ENCODE measurements around the gene ASPG.

ASPG gene

DNA sequence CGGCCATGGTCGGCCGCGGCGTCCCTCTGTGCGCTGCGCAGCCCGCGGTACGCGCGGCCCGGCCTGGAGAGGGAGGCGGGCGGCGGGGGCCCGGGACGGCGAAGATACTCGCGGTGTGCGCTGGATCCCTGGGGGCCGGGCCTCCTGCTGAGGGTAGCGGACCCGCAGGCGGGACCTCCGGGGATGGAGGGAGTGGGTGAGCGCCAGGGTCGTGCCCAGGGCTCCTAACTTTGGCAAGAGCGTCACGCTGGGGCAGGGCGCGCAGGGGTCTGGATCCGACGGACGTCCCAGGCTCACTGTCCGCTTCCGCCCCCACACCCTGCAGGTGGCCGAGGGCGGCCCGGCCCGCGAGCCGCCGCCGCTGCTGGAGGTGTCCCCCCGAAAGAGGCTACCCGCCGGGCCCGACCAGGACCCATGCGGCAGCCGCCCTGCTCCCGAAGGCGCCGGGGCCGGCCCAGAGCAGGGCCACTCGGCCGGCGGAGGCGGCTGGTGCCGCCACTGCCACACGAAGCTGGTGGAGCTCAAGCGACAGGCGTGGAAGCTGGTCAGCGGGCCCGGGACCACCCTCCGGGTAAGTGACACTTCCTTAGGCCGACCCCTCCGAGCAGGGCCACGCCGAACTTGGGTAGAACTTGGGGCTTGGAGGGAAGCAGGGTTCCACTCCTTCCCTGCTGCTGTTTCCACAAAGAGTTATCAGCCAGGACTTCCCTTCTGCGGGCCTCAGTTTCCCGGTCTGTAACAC lies 53.4 kb downstream of the ASPG start:
- DNase-seq: no peak

DNA sequence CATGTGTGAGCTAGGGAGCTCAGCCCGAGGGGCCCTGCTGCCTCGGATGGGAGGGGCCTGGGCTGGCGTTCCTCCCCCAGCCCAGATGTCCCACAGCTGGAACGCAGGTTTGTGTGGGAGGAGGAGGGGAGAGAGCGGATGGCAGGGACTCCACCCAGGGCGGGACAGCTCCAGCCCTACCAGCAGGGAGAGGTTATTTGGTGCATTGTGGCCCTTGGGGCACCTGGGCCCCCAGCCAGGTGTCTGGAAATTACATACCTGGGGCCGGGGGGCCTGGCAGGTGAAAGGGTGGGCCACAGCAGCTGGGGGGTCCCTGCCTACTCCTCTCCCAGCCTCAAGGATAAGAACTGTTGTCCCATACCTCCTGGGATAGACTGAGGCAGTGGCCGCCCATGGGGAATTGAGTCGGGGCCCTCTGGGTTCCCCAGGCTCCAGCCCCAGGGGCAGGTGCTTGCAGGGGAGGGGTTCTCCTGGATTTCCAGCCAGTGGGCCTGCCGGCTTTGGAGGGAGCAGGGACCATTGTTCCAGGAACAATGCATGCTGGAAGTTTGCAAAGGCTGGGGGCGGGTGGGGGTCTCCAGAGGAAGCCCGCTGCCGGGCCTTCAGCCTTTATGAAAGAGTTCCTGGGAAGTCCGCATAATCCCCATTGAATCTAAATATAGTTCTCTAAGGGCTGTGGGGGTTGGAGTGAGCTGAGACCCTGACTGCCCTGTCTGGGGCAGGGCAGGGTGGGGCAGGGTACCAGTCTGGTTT lies 54.1 kb downstream of the ASPG start:
- DNase-seq: no peak

DNA sequence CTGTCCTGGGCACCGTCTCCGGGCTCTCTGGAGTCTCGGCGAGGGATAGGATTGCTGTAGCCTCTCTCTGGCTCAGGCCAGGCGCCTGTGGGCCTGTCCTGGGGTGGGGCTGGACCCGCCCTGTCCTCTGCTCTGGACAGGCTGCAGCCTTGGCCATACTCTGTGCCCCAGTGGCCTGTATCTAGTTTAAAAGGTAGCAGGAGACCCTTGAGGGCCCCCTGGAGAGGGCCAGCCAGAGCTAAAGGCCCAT lies 54.6 kb downstream of the ASPG start:
- no peak for DNase-seq

DNA sequence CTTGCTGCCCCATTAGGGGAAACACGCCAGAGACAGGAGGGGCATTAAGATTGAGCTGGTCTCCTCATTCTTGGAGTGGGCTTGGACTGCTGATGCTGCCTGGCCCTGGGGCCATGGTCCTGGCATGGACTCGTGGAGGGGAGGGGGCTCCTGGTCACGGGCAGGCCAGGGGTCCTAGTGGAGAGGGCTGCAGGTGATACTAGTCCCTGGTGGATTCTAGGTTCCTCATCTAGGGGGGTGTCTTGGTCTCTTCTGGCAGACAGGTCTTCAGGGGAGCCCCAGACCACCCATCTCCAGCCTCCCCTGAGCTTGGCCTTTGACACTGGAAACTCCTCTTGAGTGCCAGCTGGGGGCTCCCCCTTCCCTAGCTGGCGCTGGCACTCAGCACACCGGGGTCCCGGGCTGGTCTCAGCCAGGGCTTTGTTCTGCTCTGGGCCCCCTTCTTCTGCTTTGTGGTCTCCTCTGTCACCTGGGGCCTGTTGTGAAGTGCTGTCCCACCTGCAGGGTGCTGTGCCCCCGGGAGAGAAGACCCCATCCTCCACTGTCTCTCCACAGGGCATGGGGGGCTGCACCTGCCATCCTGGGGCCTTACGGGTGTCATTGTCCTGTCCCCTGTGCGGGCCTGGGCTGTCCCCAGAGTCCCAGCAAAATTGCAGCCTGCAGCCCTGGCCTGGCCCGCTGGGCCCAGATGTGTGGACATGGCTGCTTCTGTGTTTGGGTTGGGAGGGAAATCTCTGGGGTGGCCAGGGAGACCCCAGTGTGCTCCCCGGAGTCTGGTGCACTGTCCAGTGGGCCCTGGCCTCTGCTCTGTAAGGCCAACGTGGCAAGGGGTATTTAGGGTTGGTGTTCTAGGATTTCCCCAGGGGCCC lies 55.2 kb downstream of the ASPG start:
- DNase-seq: no peak

DNA sequence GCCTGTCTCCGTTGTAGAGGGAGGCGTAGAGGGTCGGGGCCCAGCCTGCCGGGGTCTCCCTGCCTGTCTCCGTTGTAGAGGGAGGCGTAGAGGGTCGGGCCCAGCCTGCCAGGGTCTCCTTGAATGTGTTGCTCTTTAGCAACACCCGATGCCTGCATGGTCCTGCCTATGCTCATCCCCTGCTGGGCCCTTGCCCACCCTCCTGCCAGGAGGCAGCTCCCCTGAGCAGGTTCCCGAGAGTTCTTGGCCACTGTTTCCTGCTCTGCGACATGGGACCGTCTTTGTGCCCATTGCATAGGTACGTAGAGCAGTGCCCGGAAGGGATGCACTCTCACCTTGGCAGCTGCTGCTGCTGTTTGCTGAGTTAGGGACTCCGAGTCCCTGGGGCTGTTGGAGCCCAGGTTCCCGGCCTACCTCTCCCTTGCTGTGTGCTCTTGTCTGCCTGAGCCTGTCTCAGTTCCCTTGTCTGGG lies 56.2 kb downstream of the ASPG start:
- no peak for DNase-seq

DNA sequence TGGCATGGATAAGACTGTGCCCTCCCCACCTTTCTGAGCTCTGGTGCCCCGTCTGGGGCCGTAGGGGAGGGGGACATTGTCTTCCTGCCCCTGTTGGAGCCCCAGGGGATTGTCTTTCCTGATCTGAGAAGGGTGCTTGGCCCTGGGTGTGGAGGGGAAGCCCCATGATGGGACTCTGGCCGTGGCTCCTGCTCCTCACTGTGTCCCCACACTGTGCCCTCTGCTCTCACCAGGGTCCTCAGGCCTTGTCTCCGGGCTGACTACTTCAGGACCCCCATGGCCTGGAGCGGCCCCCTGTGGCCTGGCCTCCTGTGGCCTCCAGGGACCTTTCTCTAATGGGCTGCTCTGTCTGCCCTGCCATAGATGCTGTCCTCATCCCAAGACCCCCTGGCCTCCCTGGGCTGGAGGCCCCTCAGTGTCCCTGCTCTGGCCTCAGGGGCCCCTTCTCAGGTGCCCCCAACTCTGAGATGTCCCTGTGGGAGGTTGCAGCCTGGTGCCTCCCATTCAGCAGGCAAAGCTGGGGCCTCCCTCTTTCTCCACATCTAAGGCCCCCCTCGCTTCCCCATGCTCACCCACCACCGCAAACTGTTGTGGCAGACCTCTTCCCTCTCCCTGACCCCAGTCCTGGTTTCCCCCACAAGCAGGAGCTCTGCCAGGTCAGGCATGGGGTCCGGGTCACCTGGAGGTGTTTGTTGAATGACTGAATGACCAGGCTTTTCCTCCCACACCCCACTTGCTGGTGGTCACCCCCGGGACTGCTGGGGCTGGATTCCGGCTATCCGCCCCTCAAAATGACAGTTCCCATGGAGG lies 56.8 kb downstream of the ASPG start:
- DNase-seq: no peak

DNA sequence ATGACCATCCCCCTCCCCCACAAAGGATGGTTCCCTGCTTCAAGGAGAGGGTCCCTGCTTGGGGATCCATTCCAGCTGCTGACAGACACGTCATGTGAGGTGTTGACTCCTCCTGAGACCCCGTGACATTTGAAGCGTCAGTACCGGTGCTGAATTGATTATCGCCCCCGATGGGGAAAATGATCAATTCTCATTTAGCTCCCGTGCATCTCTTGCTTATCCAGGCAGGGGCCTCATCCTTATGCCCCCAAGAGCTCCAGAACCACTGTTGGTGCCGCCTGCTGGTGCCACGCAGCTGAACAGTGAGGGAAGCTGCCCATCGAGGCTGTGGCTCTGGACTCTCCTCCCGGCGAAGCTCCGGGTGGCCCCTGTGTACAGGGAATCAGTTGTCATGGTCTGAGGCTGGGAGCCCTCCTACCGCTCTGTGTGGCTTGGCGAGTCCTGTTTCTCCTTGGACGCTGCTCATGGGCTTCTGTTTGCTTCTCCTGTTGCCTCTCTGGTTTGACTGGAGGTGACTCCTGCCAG lies 57.5 kb downstream of the ASPG start:
- DNase-seq: no peak

DNA sequence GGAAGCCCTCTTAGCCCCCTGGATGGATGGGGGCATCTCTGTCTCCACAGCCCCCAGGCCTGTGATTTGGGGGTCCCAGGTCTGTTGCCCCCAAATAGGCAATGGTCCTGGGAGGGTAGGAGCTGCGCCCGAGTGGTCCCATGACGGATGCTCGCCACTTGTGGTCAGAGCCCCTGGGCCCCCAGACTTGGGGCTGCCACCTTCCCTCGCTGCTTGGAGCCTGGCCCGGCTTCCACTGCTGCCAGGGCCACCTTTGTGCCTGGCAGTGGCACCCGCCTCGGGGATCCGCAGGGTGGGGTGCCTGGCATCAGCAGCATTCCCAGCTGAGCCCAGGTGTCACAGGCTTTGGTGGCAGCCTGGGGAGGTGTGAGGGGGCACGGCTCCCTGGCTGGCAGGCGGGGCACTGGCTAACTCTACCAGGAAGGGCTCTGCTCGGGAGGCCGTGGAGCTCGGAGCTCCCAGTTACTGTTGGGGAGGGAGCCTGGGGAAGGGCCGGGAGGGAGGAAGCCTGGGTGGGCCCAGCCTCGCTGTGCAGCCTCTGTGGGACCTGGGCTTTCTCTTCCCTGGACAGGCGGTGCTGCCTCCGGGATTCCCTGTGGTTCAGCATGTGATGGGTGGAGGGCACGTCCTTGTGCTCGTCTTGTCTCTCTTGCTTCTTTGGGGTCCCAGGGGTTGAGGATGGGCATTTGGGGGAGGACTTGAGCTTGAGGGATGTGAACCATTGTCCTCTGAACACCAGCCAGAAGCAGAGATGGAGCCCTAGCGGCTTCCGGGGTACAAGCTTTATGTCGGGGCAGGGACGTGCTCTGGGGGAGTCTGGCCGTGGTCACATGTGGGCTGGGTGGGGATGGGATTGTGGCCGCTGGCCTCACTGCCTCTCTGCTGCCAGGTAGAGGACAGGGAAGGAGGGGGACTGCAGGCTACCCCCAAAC lies 58.3 kb downstream of the ASPG start:
- no peak for DNase-seq

DNA sequence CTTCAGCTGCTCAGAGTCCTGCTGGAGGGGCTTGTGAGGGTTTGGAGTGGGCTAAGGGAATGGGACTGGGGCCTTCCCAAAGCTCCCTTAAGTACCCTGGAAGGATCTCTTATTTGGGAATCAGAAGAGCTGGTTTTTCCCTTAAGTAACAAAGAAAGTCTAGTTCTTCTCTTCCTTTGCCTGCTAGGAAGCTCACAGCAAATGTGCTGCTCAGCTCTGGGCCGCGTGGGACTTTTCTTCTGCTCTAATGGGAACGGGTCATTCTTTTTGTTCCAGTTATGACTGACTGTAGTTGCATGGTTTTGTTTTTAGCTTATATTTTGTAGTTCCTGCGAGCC lies 58.9 kb downstream of the ASPG start:
- DNase-seq: no peak

DNA sequence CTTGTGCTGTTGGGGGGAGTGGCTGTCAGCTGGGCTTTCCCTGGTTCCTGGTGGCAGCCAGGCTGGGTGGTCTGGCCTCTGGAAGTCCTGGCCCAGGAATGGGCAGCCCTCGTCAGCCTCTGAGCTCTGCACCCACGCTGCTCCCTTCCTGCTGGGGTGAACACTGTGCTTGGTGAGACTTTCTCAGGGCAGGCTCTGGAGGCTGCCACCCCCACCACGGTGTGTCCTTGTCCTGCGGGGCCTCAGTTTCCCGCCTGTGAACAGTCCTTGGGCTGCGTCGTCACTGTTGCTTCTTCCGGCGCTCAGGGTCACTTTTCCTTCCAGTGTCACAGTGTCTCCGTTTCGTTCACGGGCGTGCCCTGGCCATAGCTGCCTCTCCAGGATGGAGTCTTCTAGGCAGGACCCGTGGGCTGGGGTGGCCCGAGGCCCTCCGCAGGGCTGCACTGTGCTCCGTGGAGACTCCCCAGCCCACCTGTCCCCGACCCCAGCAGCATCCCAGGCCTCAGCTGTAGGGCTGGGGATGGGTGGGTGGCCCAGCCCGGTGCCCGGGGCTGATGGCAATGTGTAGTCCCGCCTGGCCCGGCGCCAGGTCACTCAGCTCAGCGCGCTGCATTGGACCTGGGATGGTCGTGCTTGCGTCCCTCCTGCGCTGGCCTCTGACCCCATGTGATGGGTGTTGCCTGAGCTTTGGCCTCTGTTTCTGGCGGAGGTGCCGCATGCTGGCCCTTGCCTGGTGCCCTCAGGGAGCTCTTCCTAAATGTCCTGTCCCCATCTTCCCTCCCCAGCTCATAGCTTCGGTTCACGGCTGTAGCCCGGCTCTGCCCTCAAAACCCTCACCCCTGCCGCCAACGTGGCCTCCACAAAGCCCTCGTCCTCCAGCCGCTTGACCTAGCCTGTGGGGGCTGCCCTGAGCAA lies 59.7 kb downstream of the ASPG start:
- DNase-seq: no peak

DNA sequence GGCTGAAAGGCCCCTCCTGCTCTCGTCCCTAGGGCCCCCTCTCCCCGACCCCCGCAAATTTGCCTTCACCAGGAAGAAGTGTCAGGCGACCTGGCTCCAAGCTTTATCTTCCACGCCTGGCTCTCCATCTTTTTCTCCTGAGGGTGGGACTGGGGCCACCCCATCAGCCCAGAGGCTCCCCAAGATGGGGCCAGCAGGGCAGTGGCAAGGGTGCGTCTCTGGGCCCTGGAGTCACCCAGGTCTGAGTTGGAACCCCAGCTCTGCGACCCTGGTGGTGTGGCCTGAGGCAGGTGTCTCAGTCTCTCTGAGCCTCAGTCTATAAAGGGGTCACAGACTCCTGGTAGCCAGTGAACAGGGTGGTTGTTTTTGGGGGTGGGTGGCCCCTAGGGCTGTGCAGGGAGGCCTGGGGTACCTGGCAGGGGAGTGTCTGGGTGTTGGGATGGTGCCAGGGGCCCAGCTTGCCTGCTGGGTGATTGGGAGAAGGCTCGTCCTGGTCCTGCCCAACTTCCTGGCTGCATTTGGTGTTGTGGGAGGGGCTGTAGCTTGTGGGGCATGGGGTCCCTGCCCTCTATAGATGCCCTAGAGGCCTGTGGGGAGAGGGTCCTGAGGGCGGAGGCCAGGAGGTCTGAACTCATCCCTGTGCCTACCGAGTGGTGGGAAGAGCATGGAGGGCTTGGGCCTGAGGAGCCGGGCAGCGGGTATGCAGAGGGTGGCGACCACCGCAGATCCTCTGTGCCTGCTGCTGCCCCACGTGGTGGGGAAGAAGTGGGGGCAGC lies 60.5 kb downstream of the ASPG start:
- DNase-seq: no peak

DNA sequence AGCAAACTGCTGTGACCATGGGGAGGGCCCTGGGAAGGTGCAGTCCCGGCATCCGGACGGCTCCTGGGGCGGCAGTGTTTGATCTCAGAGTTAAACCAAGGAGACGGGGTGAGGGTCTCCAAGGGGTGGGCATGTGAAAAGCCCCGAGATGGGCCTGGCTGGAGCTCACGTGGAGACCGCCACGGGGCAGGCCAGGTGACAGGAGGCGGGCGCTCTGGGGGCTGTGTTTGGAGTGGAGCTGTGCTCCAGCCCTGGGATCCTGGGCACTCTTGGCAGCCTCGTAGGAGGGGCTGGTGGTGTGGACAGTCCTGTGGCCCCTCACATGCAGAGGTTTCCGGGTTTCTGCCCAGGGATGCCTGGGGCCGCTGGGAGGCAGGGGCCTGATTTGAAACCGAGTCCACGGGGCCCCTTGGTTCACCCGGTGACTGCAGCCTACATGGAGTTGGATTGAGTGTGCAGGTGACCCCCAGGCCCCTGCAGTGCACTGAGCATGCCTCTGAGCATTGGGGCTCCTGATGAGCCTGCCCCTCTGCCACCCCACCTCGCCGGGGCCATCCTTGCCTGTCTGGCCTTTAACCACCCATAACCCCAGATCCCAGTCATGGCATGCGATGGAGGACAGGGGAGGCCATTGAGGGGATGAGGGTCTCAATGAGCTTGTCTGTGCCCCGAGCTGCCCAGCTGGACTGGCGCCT lies 61.3 kb downstream of the ASPG start:
- DNase-seq: no peak

DNA sequence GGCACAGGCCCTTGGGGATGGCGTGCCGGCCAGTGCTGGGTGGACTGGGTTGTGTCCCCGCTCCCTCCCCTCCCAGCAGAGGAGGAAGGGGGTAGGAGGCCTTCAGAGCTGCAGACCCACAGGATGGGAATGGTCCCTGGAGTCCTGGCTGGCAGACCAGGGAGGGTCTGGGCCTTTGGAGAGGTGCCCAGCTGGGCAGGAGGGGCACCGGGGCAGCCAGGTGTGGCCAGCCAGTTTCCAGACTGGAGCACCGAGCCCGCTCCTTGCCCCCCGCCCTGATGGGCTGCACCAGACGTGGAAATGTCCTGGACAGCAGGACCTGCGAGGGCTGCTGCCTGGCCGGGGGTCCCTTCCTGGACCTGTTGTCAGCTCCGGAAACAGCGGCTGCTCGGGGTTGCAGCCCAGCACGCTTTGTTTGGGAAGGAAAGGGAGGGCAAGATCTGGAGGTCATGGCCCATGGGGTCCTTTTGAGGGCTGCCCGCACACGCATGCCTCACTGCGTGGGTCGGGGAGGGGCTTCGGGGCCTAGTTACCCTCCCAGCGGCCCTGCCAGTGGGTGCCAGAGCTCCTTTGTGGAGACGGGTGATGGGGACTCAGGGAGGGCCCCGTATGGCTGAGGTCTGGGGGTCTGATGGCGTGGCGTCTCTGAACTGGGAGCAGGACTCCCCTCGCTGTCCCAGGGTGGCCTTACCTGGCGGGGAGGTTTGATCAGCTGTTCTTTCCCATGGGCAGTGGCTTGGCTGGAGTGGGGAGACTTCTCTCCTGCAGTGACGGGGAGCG lies 62.0 kb downstream of the ASPG start:
- no peak for DNase-seq

DNA sequence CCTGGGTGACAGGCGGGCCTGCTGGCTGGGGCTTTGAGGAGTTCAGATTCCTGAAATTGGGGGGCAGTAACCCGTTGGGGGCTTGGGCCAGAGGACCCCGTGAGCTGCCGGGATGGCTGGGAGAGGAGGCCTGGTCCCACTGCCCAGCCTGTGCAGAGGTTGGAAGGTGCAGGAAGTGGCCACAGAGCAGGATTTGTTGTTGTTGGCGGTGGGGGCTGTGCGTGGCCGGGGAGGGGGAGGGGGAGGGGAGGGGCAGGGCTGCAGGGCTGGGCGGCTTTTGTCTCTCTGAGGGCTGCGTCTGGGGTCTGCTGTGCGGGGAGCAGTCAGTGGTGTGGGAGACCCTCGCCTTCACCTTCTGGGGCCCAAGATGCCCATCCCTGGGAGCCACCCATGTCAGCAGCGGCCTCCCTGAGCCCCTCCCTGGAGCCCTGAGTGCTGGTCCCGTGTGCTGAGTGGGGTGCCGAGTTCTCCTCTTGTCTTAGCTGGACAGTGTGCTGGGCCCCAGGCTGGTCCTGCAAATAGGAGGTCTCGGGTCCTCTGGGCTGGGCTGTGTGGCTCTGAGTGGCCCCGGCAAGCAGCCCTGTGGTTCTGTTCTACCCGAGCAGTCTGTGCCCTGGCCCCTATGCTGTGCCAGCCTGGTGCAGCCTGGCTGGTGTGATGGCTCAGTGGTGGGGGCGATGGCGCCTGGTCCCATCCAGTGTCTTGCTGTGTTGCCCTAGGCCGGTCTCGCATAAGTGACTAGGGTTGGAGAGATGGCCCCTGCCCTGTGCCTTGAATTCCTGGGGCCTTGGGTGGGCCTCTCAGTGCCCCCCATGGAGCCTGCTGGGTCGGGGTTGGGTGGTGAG lies 63.2 kb downstream of the ASPG start:
- DNase-seq: no peak

DNA sequence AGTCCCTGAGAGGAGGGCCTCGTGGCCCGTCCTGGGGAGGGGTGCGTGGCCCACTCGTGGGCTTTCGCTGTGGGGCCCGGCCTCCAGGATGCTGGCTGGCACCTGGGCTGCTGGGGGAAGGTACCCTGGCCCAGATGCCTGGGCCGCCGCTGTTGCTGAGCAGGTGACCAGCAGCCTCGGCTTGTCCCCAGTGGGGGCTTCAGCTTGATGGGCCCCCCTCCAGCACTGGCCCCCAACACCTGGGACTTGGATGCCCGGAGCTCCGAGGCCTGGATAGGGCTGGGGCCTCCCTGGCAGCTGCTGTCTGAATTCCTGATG lies 63.7 kb downstream of the ASPG start:
- DNase-seq: no peak

DNA sequence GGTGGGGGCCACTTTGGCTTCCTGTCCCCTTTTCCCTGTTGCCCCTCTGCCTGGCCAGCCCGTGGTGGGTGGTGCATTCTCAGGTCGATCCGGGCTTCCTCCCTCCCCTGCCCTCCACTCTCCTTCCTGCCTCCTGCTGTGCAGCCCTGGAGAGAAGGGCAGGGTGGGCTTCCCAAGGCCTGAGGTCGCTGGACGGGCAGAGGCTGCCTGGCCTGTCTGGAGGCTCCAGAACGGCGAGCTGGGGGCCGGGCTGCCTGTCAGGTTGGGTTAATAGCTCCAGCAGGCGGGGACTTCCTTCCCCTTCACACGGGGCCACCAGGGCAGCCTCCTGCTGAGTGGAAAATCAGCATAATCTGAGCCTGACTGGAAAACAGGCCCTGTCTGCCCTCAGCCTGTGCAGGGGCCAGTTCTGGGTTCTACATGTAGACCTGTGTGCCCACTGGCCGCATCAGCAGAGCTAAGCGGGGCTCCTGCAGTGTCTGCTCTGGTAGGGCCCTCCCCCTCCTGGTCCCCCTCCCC lies 64.2 kb downstream of the ASPG start:
- no peak for DNase-seq
